Breast epithelium (tissue), 3 donors: ENCODE measurements around the gene GPR62.

ENCODE experiments used
- CTCF ChIP-seq, 3 donors: fragments of 450-650 bp; IDR thresholded peaks; one replicate each; pipeline ENCODE4 v1.5.1; 2016 to 2017; ENCODE audit warnings: antibody characterized with exemption in 3 of 3, mild to moderate bottlenecking in 3 of 3, moderate library complexity in 3 of 3
- POLR2A ChIP-seq: fragments of 450-650 bp; IDR thresholded peaks from one replicate; pipeline ENCODE4 v1.6.1; 2016; ENCODE audit warnings: antibody characterized with exemption, mild to moderate bottlenecking, moderate library complexity
- POLR2AphosphoS5 ChIP-seq, 3 donors: sonication (generic); formaldehyde crosslinking; IDR thresholded peaks; one replicate each; pipeline ENCODE4 v1.6.1; 2017; ENCODE audit warnings: antibody characterized with exemption in 3 of 3

GRCh38 chr3:51988286-51989146 lies 33.3 kb downstream of the GPR62 start:
- no peak for TF ChIP-seq CTCF (IDR thresholded peaks at IDR 0.05)
- TF ChIP-seq POLR2A: no peak
- no peak for TF ChIP-seq POLR2AphosphoS5 (IDR thresholded peaks at IDR 0.05)
